Measurements from ENCODE around the gene DUSP16.
"Not testable (repeated sequence)": the region's sequence is repeated elsewhere in the genome, so short reads cannot be mapped to it uniquely, and the experiment has no call there.

DUSP16 gene

GRCh38 chr12:12520273-12520672 is 42.4 kb downstream of the DUSP16 start:
- no peak for DNase-seq (ENCODE audit: low read depth)

DNA sequence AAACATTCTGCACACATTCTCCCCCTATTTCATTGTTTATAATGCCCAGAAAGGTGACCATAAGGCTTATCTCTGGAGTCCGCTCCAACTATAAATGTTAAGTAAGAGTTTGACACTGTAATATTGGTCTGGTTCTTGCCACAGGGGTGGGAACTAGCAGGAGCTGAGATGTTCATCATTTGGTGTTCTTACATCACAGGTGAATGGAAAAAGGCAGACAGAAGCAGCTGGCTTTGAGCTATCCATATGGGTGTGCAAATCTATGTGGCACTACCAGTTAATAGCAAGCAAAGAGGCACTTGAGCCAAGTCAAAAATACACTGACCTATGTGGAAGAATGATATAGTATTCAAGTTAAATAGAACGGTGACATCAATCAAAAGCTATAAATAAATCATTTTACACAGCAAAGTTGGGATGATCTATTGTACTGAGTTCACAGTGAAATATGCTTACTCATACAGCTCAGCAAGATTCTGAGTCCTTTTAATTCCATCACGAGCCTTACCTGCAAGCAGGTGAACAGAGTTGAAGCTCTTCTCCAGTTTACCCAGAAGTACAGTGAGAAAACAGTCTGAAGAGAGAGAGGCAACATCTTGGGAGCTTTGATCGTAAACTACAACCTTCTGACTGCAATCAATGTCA is 43.2 kb downstream of the DUSP16 start:
- DNase-seq (ENCODE audit: low read depth), result no peak

DNA sequence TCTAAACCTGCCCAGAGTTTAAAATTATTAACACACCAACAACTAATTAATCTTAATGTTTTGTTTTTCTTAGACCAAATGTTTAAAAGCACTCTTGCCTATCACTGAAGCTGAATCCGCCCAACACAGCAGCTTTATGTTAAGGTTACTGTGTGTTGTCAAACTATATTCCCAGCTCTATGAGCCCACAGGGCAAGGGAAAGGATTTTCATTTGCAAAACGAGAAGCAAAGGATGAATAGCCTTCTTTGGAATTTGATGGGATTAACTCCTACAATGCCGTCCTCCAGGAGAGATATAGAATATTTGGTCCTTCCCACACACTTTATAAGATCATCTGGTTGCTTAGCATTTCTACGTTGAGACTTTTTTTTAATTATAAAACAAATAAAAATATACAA is 43.7 kb downstream of the DUSP16 start:
- DNase-seq (ENCODE audit: low read depth), result no peak

- no peak for DNase-seq (ENCODE audit: low read depth)
These were observed 44.2 kb downstream of the DUSP16 start for GRCh38 chr12:12518464-12518845.

DNA sequence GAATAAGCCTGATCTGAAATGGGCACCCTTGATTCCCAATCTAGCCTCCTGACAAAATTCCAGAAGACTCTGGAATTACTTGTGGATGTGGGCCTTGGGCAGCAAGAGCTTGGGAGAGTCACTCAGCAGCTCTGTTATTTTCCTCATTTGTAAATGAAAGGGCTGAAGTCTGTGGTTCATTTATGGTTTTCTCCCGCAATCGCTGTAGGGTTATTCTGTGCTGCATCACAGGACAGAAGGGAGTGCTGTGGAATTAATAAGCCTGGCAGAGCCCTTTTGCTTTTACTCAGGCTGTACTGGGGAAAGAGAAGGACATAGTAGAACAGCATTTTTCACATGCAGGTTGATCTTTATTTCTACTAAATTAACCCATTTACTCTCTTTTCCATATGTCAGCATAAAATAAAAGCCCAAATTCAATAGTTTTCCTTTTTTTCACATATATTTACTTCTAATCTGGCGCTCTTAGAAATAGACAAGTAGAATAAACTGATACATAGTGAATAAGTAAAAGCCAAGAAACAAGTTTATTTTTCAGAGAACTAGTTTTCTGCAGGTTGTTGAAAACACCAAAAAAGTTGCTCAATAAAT is 49.2 kb downstream of the DUSP16 start:
- DNase-seq (ENCODE audit: low read depth), result no peak

DNA sequence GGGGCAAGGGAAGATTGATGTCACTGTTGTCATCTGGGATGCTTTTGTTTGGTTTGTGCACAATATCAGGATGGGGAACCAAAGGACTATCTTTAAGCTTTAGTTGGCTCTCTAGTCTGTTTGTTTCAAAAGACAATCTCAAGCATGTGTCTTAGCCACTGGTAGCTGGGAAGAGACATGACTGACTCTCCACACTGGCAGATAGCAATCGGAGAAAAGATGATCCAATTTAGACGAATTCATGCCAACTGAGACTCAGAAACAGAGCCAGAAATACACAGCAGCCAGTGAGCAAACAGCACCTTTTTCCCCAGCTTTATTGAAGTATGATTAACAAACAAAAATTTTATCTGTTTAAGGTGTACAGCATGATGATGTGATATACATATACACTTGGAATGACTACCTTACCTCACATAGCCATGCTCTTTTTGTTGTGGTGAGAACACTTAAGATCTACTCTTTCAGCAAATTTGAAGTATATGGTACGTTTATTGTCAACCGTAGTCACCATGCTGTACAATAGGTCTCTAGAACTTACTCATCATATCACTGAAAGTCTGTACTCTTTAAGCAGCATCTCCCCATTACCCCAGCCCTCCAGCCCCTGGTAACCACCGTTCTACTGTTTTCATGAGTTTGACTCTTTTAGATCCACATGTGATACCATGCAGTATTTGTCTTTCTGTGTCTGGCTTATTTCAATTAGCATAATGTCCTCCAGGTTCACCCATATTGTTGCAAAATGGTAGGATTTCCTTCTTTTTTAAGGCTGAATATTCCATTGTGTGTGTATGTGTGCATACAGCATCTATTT is 50.6 kb downstream of the DUSP16 start:
- DNase-seq (ENCODE audit: low read depth), result no peak

DNA sequence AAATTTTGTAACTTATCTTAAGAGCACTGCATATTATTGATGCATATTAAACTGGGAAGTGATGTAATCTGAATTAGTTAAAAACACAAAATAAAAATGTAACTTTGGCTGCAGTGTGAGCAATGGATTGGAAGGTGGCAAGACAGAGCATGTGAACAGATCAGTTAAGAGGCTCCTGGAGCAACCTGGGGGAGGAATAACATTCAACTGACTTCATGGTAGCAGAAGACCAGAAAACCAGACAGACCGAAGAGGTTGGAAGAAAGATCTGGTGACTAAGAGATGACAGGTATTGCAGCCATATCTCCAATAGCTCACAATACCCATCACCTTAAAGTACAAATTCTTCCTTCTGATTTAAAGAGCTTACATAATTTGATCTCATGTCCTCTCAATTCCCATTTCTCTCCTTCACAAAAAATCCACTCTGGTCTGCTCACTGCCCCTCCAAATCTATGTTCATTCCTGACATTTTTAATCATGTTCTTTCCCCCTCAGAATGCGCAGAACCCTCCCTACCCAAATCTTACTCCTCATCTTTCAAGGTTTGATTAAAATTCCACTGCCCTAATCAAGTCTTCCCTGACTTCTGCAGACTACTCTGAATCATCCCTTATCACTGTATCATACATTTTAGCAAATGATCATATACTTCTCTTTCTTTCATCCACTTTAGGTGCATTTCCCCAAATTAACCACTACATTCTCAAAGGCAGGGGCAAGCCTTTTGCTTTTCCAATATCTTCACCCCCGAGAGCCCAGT is 51.5 kb downstream of the DUSP16 start:
- DNase-seq (ENCODE audit: low read depth), result no peak

DNA sequence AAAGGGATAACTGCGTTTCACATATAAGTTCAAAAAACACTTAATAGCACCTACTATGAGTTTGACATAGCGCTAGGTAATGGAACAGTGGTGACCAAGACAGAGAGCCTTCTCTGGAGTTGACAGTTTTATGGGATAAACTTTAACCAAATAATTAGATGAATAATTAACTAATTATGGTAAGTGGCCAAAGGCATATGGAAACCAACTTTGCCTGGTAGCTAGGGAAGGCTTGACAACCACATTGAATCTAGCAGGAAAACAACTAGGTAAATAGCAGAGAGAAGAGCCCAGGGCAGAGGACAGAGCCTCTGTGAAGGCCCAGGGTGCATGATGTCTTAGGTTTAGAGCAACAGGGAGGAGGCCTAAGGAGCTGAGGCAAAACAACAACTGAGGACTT is 52.1 kb downstream of the DUSP16 start:
- DNase-seq (ENCODE audit: low read depth), result no peak

GRCh38 chr12:12510141-12510540 is 52.5 kb downstream of the DUSP16 start:
- DNase-seq (ENCODE audit: low read depth), result no peak

DNA sequence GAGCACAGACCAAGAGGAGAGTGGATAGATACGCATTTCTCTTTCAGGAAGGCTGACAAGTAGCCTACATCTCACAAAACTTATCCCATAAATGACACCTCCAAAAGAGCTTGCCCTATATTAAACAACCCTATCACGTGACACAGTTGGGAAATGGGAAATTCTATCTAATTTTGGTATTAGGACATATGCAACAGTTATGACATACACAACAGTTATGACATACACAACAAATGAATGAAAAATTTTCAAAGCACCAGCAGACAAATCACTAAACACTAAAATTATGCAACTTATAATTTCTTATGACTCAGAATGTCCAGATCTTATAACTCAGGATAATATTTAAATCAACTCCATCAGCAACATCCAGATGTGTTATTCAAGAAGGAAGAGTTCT is 54.1 kb downstream of the DUSP16 start:
- no peak for DNase-seq (ENCODE audit: low read depth)

DNA sequence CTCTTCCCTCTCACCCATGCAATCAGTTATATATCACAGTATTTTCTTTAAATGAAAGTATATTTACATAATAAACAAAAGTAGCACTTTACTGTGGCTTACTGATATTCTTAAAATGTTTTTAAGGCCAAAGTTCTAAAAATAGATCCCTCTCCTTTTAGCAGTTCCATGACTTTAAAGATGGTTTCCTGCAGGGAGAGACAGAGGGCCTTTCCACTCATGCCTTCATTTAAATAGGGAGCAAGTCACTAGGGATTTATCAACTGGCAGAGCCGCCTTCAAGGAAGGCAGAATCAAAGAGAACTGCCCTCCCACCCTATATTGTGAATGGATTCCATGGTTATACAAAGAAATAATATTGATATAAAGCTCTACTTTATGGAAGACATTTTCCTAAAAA is 55.5 kb downstream of the DUSP16 start:
- no peak for DNase-seq (ENCODE audit: low read depth)

GRCh38 chr12:12506496-12506890 is 56.2 kb downstream of the DUSP16 start:
- no peak for DNase-seq (ENCODE audit: low read depth)

DNA sequence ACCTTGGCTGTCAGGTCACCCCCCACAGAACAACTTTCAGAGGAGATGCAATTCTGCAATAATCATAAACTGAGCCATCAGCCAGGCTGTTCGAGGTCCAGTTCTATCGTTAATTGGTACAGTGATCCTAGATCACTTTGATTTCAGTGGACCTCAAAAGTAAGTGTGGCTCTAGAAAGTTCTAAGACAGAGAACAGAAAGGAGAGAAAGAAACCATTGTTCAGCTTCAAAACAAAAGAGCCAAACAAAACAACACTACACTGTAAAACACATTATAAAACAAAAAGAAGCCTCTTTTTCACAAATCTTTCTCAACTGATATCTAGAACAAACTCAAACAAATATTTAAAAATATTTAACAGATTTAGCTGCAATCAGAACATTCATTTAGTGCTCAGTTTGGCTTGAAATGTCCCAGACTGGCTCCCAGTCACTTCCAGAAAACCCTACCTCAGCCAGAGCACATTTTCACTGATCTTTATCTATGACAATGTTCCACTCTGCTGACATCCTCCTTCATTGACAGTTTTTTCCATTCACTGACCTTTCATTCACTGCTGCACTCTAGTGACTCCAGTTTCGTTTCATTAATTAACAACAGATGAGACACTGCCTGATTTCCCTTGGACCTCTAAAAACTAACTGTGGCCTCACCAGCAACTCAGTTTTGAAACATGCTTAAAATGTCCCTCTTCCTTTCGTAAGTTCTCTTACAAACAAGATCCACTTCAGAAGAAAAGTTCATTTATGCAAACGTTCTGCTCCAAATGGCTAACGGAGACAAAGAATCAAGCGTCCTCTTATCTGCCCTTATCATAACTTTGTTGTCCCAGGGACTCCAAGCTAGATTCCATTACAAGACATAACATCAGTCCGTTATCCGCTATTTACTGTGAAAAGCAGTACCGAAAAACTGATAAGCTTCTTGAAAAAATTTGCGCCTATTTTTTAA is 56.8 kb downstream of the DUSP16 start:
- no peak for DNase-seq (ENCODE audit: low read depth)

- no peak for DNase-seq (ENCODE audit: low read depth)
These were observed 59.1 kb downstream of the DUSP16 start for GRCh38 chr12:12503384-12504078.

- DNase-seq (ENCODE audit: low read depth), result no peak
These were observed 59.9 kb downstream of the DUSP16 start for GRCh38 chr12:12502815-12503151.

GRCh38 chr12:12502130-12502814 is 60.4 kb downstream of the DUSP16 start:
- not testable (repeated sequence) for DNase-seq (ENCODE audit: low read depth)

GRCh38 chr12:12501121-12501520 is 61.5 kb downstream of the DUSP16 start:
- DNase-seq (ENCODE audit: low read depth), result no peak

DNA sequence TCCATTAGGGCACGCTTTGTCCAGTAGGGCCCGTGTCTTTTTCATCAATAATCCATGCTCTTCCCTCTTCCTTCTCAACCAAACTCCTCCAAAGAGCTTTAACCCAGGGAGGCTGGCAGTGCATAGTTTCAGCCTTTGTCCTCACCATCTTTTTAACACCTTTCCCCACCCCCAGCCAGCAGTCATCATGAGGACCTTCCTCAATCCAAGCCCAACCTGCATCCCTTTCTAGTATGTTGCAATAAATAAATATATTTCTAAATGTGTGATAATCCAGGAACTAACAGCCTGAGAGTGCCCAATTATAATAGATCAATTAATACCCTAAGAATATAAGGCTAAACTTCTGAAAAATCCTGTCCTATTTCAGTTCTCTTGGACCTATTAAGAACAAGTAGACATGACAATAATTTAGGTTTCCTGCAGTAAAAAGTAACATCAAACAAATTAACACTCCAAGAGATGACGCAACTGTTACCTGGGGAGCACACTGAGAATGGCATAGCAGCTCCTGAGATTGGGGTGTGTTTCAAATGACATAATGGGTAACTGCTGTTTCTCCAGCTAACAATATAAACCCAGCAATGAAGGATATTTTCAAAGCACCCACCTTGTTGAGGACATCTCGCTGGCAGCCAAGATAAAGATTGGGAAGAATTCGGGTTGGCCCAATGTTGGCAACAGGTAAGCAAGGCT is 62.6 kb downstream of the DUSP16 start:
- no peak for DNase-seq (ENCODE audit: low read depth)

- DNase-seq (ENCODE audit: low read depth), result no peak
These were observed 64.5 kb downstream of the DUSP16 start for GRCh38 chr12:12498210-12498609.

- no peak for DNase-seq (ENCODE audit: low read depth)
These were observed 67.1 kb downstream of the DUSP16 start for GRCh38 chr12:12495536-12495935.

All from stimulated activated CD8-positive, alpha-beta memory T cell treated with anti-CD3 and anti-CD28 coated beads, Interleukin-15, amount 100 ng/mL, for 24 hours (primary cell).